Activated T-cell treated with anti-CD3 and anti-CD28 coated beads, Interleukin-2, amount 50 U/mL, for 48 hours (primary cell): ENCODE measurements around the gene MFAP4.

Experiments
- DNase-seq, 2 experiments: peaks; one replicate each; pipeline ENCODE4 v3.0.0-alpha.2; 2020

Gene MFAP4

GRCh38 chr17:19386974-19387920 is at the start of gene MFAP4:
TSS of gene MFAP4 (minus strand) at chr17:19387190. CDS start at chr17:19387155, 35 bp downstream.
- no peak for DNase-seq

GRCh38 chr17:19433727-19434340 is 46.8 kb upstream of the MFAP4 start:
- no peak for DNase-seq

GRCh38 chr17:19433255-19433654 is 46.3 kb upstream of the MFAP4 start:
- no peak for DNase-seq

GRCh38 chr17:19431691-19432090 is 44.7 kb upstream of the MFAP4 start:
- no peak for DNase-seq

GRCh38 chr17:19426631-19427030 is 39.6 kb upstream of the MFAP4 start:
- DNase-seq, result no peak

GRCh38 chr17:19424934-19425868 is 38.2 kb upstream of the MFAP4 start:
- DNase-seq, result no peak

- DNase-seq, result no peak
Observed at GRCh38 chr17:19421926-19422325, 34.9 kb upstream of the MFAP4 start.

- DNase-seq, result no peak
Observed at GRCh38 chr17:19421219-19421618, 34.2 kb upstream of the MFAP4 start.

GRCh38 chr17:19418251-19418992 is 31.4 kb upstream of the MFAP4 start:
- DNase-seq, result peak in 1 of 2 experiments; percentile 47

GRCh38 chr17:19417611-19418010 is 30.6 kb upstream of the MFAP4 start:
- DNase-seq, result no peak

- no peak for DNase-seq
Observed at GRCh38 chr17:19415806-19416775, 29.1 kb upstream of the MFAP4 start.

GRCh38 chr17:19415311-19415710 is 28.3 kb upstream of the MFAP4 start:
- no peak for DNase-seq

GRCh38 chr17:19414396-19415280 is 27.6 kb upstream of the MFAP4 start:
- DNase-seq, result no peak

GRCh38 chr17:19413761-19414160 is 26.8 kb upstream of the MFAP4 start:
- no peak for DNase-seq

- no peak for DNase-seq
Observed at GRCh38 chr17:19412984-19413383, 26.0 kb upstream of the MFAP4 start.

- DNase-seq, result no peak
Observed at GRCh38 chr17:19412510-19412909, 25.5 kb upstream of the MFAP4 start.

GRCh38 chr17:19411631-19412030 is 24.6 kb upstream of the MFAP4 start:
- DNase-seq, result no peak

- no peak for DNase-seq
Observed at GRCh38 chr17:19410875-19411620, 24.1 kb upstream of the MFAP4 start, which contains the start of gene RNF112. TSS of gene RNF112 (plus strand) at chr17:19411232. CDS start at chr17:19411409, 177 bp downstream.

- no peak for DNase-seq
Observed at GRCh38 chr17:19410091-19410490, 23.1 kb upstream of the MFAP4 start.
